Fibroblast of mammary gland (primary cell): ENCODE measurements around the gene MS4A2.

Experiments used
- DNase-seq: peaks from one replicate; pipeline ENCODE4 v3.0.0-alpha.2; 2010; ENCODE audit warnings: low read depth
- H3K4me3 ChIP-seq: 2 replicates; pipeline ENCODE4 v1.5.1; 2011; ENCODE audit warnings: low read depth, mild to moderate bottlenecking, low read length, moderate library complexity; ENCODE audit not compliant: control insufficient read depth
- TF ChIP-seq, protein P1 (sequence below): conservative IDR thresholded peaks from 2 replicates; pipeline ENCODE4 v1.5.1; 2011; ENCODE audit warnings: low read depth, low read length, inconsistent platforms; ENCODE audit not compliant: control insufficient read depth, insufficient read depth

The MS4A2 gene

DNA sequence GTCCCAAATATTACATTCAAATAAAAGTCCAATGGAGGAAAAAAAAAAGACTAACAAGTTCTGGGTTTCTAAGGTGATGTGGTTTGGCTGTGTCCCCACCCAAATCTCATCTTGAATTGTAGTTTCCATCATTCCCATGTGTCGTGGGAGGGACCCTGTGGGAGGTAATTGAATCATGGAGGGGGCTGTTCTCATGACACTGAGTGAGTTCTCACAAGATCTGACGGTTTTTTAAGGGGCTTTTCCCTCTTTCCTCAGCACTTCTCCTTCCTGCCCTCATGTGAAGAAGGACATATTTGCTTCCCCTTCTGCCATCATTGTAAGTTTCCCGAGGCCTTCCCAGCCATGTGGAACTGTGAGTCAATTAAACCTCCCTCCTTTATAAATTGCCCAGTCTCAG lies 7.9 kb upstream of the MS4A2 start:
- TF ChIP-seq, protein P1, sequence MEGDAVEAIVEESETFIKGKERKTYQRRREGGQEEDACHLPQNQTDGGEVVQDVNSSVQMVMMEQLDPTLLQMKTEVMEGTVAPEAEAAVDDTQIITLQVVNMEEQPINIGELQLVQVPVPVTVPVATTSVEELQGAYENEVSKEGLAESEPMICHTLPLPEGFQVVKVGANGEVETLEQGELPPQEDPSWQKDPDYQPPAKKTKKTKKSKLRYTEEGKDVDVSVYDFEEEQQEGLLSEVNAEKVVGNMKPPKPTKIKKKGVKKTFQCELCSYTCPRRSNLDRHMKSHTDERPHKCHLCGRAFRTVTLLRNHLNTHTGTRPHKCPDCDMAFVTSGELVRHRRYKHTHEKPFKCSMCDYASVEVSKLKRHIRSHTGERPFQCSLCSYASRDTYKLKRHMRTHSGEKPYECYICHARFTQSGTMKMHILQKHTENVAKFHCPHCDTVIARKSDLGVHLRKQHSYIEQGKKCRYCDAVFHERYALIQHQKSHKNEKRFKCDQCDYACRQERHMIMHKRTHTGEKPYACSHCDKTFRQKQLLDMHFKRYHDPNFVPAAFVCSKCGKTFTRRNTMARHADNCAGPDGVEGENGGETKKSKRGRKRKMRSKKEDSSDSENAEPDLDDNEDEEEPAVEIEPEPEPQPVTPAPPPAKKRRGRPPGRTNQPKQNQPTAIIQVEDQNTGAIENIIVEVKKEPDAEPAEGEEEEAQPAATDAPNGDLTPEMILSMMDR: no peak
- H3K4me3 ChIP-seq: no peak overlapping the region
- no peak for DNase-seq

DNA sequence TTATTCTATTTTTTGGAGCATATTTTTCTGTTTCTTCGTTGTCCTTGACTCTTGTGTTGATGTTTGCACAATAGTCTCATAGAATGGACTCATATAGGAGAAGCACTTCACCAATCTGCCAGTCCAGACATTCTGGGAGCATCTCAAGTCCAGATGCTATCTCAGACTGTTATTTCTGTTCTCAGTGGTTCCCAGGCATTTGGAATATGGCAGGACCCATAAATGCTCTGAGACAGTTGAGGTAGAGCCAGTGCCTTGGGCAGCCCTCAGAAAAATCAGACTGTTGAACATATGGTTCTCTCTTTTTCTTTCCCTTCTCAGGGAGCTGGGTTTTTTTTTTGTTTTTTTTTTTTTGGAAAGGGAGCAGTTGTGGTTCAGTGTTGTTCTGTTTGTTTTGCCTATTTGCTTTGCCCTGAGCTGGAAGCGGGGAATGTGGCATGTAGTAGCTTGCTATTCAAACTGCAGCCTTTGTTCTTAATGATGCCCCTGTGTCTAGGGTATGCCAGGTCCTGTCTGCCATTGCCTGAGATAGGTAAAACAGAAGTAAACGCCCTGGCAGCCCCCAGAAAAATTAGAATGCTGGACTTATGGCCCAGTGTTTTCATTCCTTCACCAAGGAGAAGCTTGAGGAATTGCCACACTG lies 3.7 kb upstream of the MS4A2 start:
- H3K4me3 ChIP-seq: no peak overlapping the region
- DNase-seq: no peak
- TF ChIP-seq, protein P1: no peak

DNA sequence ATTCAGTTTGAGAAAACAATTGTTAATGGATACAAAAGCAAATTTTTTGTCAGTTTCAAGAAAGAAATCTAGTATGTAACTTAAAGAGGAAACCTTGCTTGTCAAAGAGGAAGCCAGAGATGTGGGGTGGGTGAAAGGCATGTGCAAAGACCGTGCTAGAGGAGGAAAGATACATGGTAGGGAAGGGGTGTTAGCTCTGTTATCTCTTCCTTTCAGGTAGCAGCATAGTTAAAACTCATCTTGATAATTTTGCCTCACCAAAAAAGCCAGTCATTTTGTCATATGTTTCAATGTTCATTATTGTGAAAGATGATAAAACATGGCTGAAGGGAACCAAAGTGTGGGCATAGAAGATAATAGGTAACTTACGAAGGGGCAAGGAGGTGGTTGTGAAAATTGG lies 2.6 kb upstream of the MS4A2 start:
- TF ChIP-seq, protein P1: no peak
- no peak overlapping the region for H3K4me3 ChIP-seq
- DNase-seq: no peak

DNA sequence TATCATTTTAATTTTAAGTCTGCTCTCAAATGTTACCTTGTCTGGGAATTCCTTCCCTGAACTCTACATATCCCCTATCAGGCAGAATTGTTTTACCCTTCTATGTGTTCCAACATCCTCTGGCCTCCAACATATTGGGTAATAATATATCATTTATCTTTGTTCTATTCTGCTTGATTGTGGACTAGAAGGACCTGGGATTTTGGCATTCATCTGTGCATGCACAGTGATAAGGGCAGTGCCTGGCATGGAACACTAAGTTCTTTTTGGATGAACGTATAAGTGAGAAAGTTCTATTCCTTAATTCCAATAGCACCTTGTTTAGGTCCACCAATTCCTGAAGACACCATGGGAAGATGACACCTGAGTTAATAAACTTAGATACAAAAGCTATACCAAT lies 1.2 kb upstream of the MS4A2 start:
- H3K4me3 ChIP-seq: no peak overlapping the region
- no peak for DNase-seq
- TF ChIP-seq, protein P1: no peak

DNA sequence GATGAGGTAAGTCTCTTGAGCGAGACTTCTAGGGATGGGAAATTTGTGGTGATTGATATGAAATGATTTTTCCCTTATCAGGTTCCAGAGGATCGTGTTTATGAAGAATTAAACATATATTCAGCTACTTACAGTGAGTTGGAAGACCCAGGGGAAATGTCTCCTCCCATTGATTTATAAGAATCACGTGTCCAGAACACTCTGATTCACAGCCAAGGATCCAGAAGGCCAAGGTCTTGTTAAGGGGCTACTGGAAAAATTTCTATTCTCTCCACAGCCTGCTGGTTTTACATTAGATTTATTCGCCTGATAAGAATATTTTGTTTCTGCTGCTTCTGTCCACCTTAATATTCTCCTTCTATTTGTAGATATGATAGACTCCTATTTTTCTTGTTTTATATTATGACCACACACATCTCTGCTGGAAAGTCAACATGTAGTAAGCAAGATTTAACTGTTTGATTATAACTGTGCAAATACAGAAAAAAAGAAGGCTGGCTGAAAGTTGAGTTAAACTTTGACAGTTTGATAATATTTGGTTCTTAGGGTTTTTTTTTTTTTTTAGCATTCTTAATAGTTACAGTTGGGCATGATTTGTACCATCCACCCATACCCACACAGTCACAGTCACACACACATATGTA lies 7.1 kb downstream of the MS4A2 start:
- TF ChIP-seq, protein P1: no peak

DNA sequence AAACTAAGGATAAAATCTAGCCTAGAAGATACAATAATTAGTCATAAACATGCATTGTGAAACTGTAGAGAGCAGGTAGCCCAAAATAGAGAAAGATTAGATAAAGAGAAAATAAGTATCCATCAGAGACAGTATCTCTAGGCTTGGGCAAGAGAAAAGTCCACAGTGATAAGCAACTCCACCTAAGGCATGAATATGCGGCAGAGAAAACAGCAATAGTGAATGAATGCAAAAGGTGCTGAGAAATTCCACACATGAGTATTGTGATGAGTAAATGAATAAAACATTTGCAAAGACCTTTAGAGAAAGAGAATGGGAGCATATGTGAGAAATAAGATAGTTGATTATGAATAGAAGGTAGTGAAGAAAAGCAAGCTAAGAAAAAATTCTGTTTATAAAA lies 8.7 kb downstream of the MS4A2 start:
- DNase-seq: no peak
- no peak overlapping the region for H3K4me3 ChIP-seq
- TF ChIP-seq, protein P1: no peak

More for the DNA sequence above, 7.1 kb downstream of the MS4A2 start:
- no peak for DNase-seq
- no peak overlapping the region for H3K4me3 ChIP-seq
